Neural cell (in vitro differentiated cells): Measurements from ENCODE around the gene HLA-DPA1. TPM values are rescaled to one million over a fixed set of nuclear protein-coding genes. Genes with fewer than 3 reads are reported as not detected.

Source experiments
- H2AFZ ChIP-seq: fragments of 200-600, 300-800 bp; sonication (generic), shearing (Covaris generic); 2 replicates; pipeline ENCODE4 v1.6.0; 2014; ENCODE audit warnings: low read depth, mild to moderate bottlenecking, antibody characterized with exemption, low read length, moderate library complexity
- H3F3A ChIP-seq: fragments of 200-600 bp; shearing (Covaris generic); 2 replicates; pipeline ENCODE4 v1.6.1; 2016; ENCODE audit warnings: mild to moderate bottlenecking, moderate library complexity, mixed read lengths, antibody characterized with exemption, low read length; ENCODE audit not compliant: insufficient read depth, poor library complexity, severe bottlenecking
- H3K27ac ChIP-seq: fragments of 200-600, 300-800 bp; sonication (generic), shearing (Covaris generic); 2 replicates; pipeline ENCODE4 v1.5.1; 2014; ENCODE audit warnings: mild to moderate bottlenecking, low read length, moderate library complexity
- H3K27me3 ChIP-seq: fragments of 300-800, 200-600 bp; sonication (generic), shearing (Covaris generic); 2 replicates; pipeline ENCODE4 v1.6.0; 2014; ENCODE audit warnings: mild to moderate bottlenecking, low read depth, low read length, moderate library complexity; ENCODE audit not compliant: insufficient read depth
- H3K36me3 ChIP-seq: fragments of 300-800, 200-600 bp; sonication (generic), shearing (Covaris generic); 2 replicates; pipeline ENCODE4 v1.5.1; 2014; ENCODE audit warnings: mild to moderate bottlenecking, antibody characterized with exemption, low read length, moderate library complexity; ENCODE audit not compliant: insufficient read depth
- H3K4me2 ChIP-seq: fragments of 300-800, 200-600 bp; sonication (generic), shearing (Covaris generic); 2 replicates; pipeline ENCODE4 v1.6.0; 2014; ENCODE audit warnings: mild to moderate bottlenecking, low read length
- H3K4me3 ChIP-seq: fragments of 300-800, 200-600 bp; sonication (generic), shearing (Covaris generic); 2 replicates; pipeline ENCODE4 v1.5.1; 2014; ENCODE audit warnings: mild to moderate bottlenecking, low read length, moderate library complexity
- H3K79me2 ChIP-seq: fragments of 200-600 bp; shearing (Covaris generic); replicated peaks from 2 replicates; pipeline ENCODE4 v1.6.0; 2014; ENCODE audit warnings: mild to moderate bottlenecking, low read length, moderate library complexity; ENCODE audit not compliant: insufficient read depth
- H3K9ac ChIP-seq: fragments of 300-800, 200-600 bp; sonication (generic), shearing (Covaris generic); 2 replicates; pipeline ENCODE4 v1.6.1; 2016; ENCODE audit warnings: mild to moderate bottlenecking, low read length, mixed read lengths
- H3K9me2 ChIP-seq: fragments of 200-600 bp; shearing (Covaris generic); 2 replicates; pipeline ENCODE4 v1.6.1; 2016; ENCODE audit warnings: mild to moderate bottlenecking, low read length, mixed read lengths; ENCODE audit not compliant: insufficient read depth
- H3K9me3 ChIP-seq: fragments of 200-600, 300-800 bp; sonication (generic), shearing (Covaris generic); 2 replicates; pipeline ENCODE4 v1.6.1; 2016; ENCODE audit warnings: mild to moderate bottlenecking, mixed run types, low read length, moderate library complexity, mixed read lengths
- H4K20me1 ChIP-seq: fragments of 200-600 bp; shearing (Covaris generic); 2 replicates; pipeline ENCODE4 v1.6.1; 2016; ENCODE audit warnings: mild to moderate bottlenecking, mixed run types; ENCODE audit not compliant: insufficient read depth
- EP300 ChIP-seq: fragments of 450-650 bp; conservative IDR thresholded peaks from 2 replicates; pipeline ENCODE4 v1.6.1; 2014; ENCODE audit warnings: antibody characterized with exemption, mild to moderate bottlenecking, moderate library complexity; ENCODE audit not compliant: poor library complexity, severe bottlenecking
- EZH2 ChIP-seq: fragments of 200-600, 300-800 bp; shearing (Covaris generic), sonication (generic); IDR thresholded peaks from 2 replicates; pipeline ENCODE4 v1.6.1; 2014; ENCODE audit warnings: antibody characterized with exemption, low read length, borderline replicate concordance, mild to moderate bottlenecking; ENCODE audit not compliant: insufficient read depth, poor library complexity, severe bottlenecking
- MXI1 ChIP-seq: fragments of 450-650 bp; conservative IDR thresholded peaks from 2 replicates; pipeline ENCODE4 v1.6.1; 2014; ENCODE audit warnings: antibody characterized with exemption, mild to moderate bottlenecking; ENCODE audit not compliant: poor library complexity, severe bottlenecking
- POLR2AphosphoS5 ChIP-seq: IDR thresholded peaks from 2 replicates; pipeline ENCODE4 v1.6.1; 2012
- RAD21 ChIP-seq: fragments of 450-650 bp; conservative IDR thresholded peaks from 2 replicates; pipeline ENCODE4 v1.6.1; 2014; ENCODE audit warnings: antibody characterized with exemption, mild to moderate bottlenecking, moderate library complexity
- SMC3 ChIP-seq: fragments of 450-650 bp; conservative IDR thresholded peaks from 2 replicates; pipeline ENCODE4 v1.6.1; 2014; ENCODE audit warnings: antibody characterized with exemption, mild to moderate bottlenecking, moderate library complexity; ENCODE audit not compliant: poor library complexity
- TAF1 ChIP-seq: IDR thresholded peaks from 2 replicates; pipeline ENCODE4 v1.6.1; 2012; ENCODE audit warnings: low read depth
- polyA plus RNA-seq: library from polyadenylated mRNA; depleted of rRNA; stranded (reverse); fragments of >200 nt; gene quantifications from 2 replicates; pipeline ENCODE4 v1.2.3, GENCODE V29; 2014
- TF ChIP-seq, protein P1 (sequence below): fragments of 450-650 bp; IDR thresholded peaks from 2 replicates; pipeline ENCODE4 v1.5.1; 2014; ENCODE audit warnings: antibody characterized with exemption, mild to moderate bottlenecking, moderate library complexity; ENCODE audit not compliant: poor library complexity, severe bottlenecking
- TF ChIP-seq, protein P2 (sequence below): IDR thresholded peaks from 2 replicates; pipeline ENCODE4 v1.6.1; 2012; ENCODE audit warnings: borderline replicate concordance

Gene HLA-DPA1
- polyA plus RNA-seq, 1 donor from 2014 or later = not detected

DNA sequence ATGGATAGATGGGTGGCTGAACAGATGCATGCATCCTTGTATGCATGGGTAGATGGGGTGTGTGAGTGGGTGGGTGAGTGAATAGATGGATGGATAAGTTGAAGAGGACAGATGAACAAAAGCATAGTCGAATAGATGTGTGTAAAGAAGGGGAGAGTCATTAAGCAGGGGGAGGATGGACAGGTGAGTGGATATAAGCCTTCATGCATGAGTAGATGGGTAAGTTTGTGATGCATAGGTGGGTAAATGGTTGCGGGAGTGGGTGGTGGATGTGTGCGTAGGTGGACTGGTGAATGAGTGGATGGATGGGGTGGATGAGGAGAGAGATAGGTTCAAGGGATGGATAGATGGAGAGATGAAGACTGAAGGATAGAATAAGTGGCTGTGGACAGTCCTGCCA lies 31.9 kb upstream of the HLA-DPA1 start:
- H3K27me3 ChIP-seq = peaks cover 10% of the 10 kb centered on the region
- H3K79me2 ChIP-seq = no peaks in the 10 kb centered on the region
- H3K36me3 ChIP-seq = no peaks in the 10 kb centered on the region
- no peak overlapping the region for H2AFZ ChIP-seq
- H3K9me3 ChIP-seq = no peaks in the 10 kb centered on the region
- H3K9me2 ChIP-seq = no peaks in the 10 kb centered on the region
- H3K4me2 ChIP-seq = no peak overlapping the region
- TF ChIP-seq POLR2AphosphoS5 = no peak
- TF ChIP-seq MXI1 = no peak
- TF ChIP-seq SMC3 = no peak
- TF ChIP-seq, protein P1, sequence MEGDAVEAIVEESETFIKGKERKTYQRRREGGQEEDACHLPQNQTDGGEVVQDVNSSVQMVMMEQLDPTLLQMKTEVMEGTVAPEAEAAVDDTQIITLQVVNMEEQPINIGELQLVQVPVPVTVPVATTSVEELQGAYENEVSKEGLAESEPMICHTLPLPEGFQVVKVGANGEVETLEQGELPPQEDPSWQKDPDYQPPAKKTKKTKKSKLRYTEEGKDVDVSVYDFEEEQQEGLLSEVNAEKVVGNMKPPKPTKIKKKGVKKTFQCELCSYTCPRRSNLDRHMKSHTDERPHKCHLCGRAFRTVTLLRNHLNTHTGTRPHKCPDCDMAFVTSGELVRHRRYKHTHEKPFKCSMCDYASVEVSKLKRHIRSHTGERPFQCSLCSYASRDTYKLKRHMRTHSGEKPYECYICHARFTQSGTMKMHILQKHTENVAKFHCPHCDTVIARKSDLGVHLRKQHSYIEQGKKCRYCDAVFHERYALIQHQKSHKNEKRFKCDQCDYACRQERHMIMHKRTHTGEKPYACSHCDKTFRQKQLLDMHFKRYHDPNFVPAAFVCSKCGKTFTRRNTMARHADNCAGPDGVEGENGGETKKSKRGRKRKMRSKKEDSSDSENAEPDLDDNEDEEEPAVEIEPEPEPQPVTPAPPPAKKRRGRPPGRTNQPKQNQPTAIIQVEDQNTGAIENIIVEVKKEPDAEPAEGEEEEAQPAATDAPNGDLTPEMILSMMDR = no peak
- TF ChIP-seq, protein P2, sequence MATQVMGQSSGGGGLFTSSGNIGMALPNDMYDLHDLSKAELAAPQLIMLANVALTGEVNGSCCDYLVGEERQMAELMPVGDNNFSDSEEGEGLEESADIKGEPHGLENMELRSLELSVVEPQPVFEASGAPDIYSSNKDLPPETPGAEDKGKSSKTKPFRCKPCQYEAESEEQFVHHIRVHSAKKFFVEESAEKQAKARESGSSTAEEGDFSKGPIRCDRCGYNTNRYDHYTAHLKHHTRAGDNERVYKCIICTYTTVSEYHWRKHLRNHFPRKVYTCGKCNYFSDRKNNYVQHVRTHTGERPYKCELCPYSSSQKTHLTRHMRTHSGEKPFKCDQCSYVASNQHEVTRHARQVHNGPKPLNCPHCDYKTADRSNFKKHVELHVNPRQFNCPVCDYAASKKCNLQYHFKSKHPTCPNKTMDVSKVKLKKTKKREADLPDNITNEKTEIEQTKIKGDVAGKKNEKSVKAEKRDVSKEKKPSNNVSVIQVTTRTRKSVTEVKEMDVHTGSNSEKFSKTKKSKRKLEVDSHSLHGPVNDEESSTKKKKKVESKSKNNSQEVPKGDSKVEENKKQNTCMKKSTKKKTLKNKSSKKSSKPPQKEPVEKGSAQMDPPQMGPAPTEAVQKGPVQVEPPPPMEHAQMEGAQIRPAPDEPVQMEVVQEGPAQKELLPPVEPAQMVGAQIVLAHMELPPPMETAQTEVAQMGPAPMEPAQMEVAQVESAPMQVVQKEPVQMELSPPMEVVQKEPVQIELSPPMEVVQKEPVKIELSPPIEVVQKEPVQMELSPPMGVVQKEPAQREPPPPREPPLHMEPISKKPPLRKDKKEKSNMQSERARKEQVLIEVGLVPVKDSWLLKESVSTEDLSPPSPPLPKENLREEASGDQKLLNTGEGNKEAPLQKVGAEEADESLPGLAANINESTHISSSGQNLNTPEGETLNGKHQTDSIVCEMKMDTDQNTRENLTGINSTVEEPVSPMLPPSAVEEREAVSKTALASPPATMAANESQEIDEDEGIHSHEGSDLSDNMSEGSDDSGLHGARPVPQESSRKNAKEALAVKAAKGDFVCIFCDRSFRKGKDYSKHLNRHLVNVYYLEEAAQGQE = no peak
- no peak for TF ChIP-seq EZH2
- TF ChIP-seq RAD21 = no peak
- TF ChIP-seq TAF1 = no peak
- TF ChIP-seq EP300 = no peak
- H3K4me3 ChIP-seq = no peak overlapping the region
- H4K20me1 ChIP-seq = no peaks in the 10 kb centered on the region
- no peak overlapping the region for H3K27ac ChIP-seq
- H3F3A ChIP-seq = no peaks in the 10 kb centered on the region
- no peak overlapping the region for H3K9ac ChIP-seq

DNA sequence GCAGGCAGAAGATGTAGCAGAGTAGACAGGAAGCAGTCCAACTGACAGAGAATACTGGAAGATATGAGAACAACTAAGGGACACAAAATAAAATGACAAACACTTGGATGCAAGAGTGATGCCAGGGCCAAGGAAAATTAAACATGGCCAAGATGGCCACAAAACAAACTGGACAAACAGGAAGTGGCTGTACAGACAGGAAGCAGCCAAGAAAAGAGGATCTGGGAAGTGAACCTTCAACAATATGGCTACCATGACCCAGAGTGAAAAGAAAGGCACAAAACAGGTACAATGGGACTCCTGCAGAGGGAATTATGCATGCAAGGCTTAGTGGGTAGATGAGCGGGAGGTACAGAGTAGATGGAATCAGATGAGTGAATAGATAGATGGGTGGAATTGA lies 31.4 kb upstream of the HLA-DPA1 start:
- TF ChIP-seq MXI1 = no peak
- TF ChIP-seq, protein P1 = no peak
- TF ChIP-seq EZH2 = no peak
- TF ChIP-seq TAF1 = no peak
- TF ChIP-seq, protein P2 = no peak
- TF ChIP-seq EP300 = no peak
- no peak for TF ChIP-seq POLR2AphosphoS5
- no peak for TF ChIP-seq SMC3
- no peak for TF ChIP-seq RAD21
- Histone ChIP-seq H3K36me3 (no peaks in the 10 kb centered on the region), H4K20me1 (no peaks in the 10 kb centered on the region), H2AFZ (no peak overlapping the region), H3K27me3 (peaks cover 10% of the 10 kb centered on the region), H3K9ac (no peak overlapping the region), H3K9me3 (no peaks in the 10 kb centered on the region), H3K4me3 (no peak overlapping the region), H3K9me2 (no peaks in the 10 kb centered on the region), H3K79me2 (no peaks in the 10 kb centered on the region), H3F3A (no peaks in the 10 kb centered on the region), H3K27ac (no peak overlapping the region), H3K4me2 (no peak overlapping the region)
